GM18907 (cell line): Measurements from ENCODE around the gene VPS51.

Experiments
- ATAC-seq: cut with Tn5 transposase; IDR thresholded peaks from one replicate; pipeline ENCODE4 v1.9.1; 2021; ENCODE audit warnings: mild to moderate bottlenecking, moderate library complexity; ENCODE audit not compliant: unreplicated experiment

Gene VPS51

GRCh38 chr11:65160643-65161042 lies 64.6 kb downstream of the VPS51 start:
- ATAC-seq = no peak
